VCaP (cell line): Measurements from ENCODE around the gene HECA.

Experiments
- H3K27ac ChIP-seq: fragments of 450-650 bp; 2 replicates; pipeline ENCODE4 v1.5.1; 2017
- TF ChIP-seq, protein P1 (sequence below): fragments of 450-650 bp; conservative IDR thresholded peaks from 2 replicates; pipeline ENCODE4 v1.5.1; 2017; ENCODE audit warnings: mild to moderate bottlenecking, moderate library complexity

The HECA gene

DNA sequence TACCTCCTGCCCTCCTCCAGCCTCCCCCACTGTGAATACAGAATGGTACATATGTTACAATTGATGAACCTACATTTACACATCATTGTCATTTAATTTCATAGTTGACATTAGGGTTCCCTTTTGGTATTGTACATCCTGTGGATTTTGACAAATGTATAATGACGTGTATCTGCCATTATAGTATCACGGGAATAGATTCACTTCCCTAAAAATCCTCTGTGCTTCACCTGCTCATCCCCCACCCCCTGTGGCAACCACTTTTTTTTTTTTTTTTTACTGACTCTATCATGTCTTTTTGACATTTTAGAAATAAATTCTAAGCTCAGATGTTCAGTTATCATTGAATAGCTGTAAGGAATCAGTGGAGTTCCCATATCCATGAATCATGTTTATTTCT is 30.4 kb downstream of the HECA start:
- TF ChIP-seq, protein P1, sequence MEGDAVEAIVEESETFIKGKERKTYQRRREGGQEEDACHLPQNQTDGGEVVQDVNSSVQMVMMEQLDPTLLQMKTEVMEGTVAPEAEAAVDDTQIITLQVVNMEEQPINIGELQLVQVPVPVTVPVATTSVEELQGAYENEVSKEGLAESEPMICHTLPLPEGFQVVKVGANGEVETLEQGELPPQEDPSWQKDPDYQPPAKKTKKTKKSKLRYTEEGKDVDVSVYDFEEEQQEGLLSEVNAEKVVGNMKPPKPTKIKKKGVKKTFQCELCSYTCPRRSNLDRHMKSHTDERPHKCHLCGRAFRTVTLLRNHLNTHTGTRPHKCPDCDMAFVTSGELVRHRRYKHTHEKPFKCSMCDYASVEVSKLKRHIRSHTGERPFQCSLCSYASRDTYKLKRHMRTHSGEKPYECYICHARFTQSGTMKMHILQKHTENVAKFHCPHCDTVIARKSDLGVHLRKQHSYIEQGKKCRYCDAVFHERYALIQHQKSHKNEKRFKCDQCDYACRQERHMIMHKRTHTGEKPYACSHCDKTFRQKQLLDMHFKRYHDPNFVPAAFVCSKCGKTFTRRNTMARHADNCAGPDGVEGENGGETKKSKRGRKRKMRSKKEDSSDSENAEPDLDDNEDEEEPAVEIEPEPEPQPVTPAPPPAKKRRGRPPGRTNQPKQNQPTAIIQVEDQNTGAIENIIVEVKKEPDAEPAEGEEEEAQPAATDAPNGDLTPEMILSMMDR = no peak
- no peak overlapping the region for H3K27ac ChIP-seq

DNA sequence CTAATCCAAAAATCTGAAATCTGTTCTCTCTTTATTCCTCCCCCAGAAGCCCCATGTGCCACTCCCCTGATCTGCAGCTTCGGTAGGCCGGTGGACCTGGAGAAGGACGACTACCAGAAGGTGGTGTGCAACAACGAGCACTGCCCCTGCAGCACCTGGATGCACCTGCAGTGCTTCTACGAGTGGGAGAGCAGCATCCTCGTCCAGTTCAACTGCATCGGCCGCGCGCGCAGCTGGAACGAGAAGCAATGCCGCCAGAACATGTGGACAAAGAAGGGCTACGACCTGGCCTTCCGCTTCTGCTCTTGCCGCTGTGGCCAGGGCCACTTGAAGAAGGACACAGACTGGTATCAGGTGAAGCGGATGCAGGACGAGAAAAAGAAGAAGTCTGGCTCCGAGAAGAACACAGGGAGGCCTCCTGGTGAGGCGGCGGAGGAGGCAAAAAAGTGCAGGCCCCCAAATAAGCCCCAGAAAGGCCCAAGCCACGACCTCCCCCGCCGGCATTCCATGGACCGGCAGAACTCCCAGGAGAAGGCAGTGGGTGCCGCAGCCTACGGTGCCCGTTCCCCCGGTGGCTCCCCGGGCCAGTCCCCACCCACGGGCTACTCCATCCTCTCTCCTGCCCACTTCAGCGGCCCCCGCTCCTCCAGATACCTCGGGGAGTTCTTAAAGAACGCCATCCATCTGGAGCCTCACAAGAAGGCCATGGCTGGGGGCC is 31.5 kb downstream of the HECA start:
- no peak overlapping the region for H3K27ac ChIP-seq
- TF ChIP-seq, protein P1 = no peak

DNA sequence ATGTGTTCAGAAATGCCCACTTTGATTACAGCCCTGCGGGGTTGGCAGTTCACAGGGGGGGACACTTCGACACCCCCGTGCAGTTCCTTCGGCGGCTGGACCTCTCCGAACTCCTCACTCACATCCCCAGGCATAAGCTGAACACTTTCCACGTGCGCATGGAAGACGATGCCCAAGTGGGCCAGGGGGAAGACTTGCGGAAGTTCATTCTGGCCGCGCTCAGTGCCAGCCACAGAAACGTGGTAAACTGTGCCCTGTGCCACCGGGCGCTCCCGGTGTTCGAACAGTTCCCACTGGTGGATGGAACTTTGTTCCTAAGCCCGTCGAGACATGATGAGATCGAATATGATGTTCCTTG is 32.1 kb downstream of the HECA start:
- TF ChIP-seq, protein P1 = no peak
- H3K27ac ChIP-seq = no peak overlapping the region

DNA sequence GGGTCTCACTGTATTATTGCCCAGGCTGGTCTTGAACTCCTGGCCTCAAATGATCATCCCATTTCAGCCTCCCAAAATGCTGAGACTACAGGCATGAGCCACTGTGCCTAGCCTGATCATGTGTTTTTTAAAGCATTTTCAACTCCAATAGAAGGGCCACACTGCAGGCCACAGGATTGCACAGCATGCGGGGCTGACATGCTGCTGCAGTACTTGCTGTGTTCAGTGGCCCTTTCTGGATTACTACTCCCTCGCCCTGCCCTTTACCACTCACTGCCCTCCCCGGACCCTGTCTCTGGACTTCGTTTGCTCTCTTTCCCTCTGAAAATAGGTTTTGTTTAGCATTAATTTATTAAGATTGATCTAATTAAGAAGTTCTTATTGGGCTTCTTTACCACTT is 37.3 kb downstream of the HECA start:
- peak overlapping the region; percentile 55; the same call in 1 of the 2 replicates for H3K27ac ChIP-seq
- TF ChIP-seq, protein P1 = no peak

DNA sequence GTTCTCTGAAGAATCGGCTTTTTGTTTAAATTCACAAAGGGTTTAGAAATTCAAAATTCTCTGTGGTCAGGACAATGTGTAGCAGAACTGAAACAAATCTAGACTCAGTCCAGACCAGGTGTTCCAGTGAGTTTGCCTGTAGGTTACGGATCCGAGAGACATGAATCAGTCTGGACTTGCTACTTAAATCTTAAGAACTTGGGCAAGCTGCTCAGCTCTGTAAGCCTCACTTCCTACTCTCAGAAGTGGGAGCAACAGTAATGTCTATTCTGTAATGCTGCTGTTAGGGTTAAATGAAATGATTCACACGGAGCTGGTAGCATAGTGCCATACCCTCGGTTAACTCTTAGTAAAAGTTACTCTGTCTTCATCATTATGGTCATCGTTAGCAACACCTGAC is 37.7 kb downstream of the HECA start:
- TF ChIP-seq, protein P1 = no peak
- H3K27ac ChIP-seq = peak overlapping the region; percentile 55; the same call in 1 of the 2 replicates

DNA sequence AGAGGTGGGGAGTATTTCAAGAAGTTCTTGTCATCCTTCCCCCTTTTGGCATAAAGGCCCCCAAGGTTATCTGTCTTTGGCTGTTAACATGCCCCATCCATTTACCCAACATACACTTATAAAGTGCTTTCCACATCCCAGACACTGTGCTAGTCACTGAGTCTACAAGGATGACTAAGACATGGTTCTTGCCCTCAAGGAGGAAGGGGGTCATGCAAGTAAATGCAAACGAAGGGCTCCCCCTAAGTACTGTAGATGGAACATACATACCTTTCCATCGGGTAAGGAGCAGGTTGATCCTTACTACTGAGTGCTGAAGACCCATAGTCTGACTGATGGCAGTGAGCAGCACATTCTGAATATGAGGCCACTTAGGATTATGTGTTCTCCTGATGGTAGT is 38.3 kb downstream of the HECA start:
- H3K27ac ChIP-seq = peak overlapping the region; percentile 55

DNA sequence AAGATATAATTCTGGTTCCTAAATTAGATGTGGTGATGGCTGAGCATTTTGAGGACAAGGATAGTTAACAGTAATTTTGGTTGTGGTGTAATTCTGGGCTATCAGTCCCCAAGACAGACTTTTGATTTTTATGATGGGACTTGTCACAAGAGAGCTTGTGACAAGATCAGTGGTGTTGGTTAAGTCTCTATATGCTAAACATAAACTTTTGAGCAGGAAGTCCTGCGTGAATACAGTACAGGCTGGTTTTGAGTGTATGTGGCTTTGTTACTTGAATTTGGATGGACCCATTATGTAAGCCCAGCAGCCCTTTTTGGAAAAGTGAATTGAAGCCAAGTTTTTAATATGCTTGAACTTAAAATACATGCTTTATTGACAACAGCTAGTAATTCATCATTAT is 38.9 kb downstream of the HECA start:
- TF ChIP-seq, protein P1 = no peak
- H3K27ac ChIP-seq = peak overlapping the region; percentile 55

More for the DNA sequence above, 38.3 kb downstream of the HECA start:
- TF ChIP-seq, protein P1 = no peak
